Testis (tissue), 3 donors: Measurements from ENCODE around the gene ANKH. TPM values are rescaled to one million over a fixed set of nuclear protein-coding genes. Genes with fewer than 3 reads are reported as not detected.
"Not testable (repeated sequence)": the region's sequence is repeated elsewhere in the genome, so short reads cannot be mapped to it uniquely, and the experiment has no call there.

Experiments
- DNase-seq: peaks from one replicate; pipeline ENCODE4 v3.0.0-alpha.2; 2019
- H3K27ac ChIP-seq, 2 donors: fragments of 200-600 bp; sonication (generic); one replicate each; pipeline ENCODE4 v1.5.1; 2019
- H3K27me3 ChIP-seq: fragments of 200-600 bp; sonication (generic); one replicate; pipeline ENCODE4 v1.5.1; 2019
- H3K36me3 ChIP-seq: fragments of 200-600 bp; sonication (generic); one replicate; pipeline ENCODE4 v1.5.1; 2017; ENCODE audit warnings: low read depth; ENCODE audit errors: missing control alignments
- H3K4me1 ChIP-seq: fragments of 200-600 bp; sonication (generic); one replicate; pipeline ENCODE4 v1.5.1; 2019
- H3K4me3 ChIP-seq, 2 donors: fragments of 200-600 bp; sonication (generic); one replicate each; pipeline ENCODE4 v1.5.1; 2017 to 2019
- H3K9me3 ChIP-seq: fragments of 200-600 bp; sonication (generic); one replicate; pipeline ENCODE4 v1.5.1; 2017
- CTCF ChIP-seq, 3 experiments: fragments of 450-650 bp in 2 of 3; fragments of 200-600 bp in 1 of 3; sonication (generic) in 1 of 3; IDR thresholded peaks; one replicate each; pipeline ENCODE4 v1.5.1; 2016 to 2019; ENCODE audit warnings: antibody characterized with exemption in 3 of 3, mild to moderate bottlenecking in 2 of 3, moderate library complexity in 1 of 3
- POLR2A ChIP-seq: fragments of 450-650 bp; IDR thresholded peaks from one replicate; pipeline ENCODE4 v1.6.1; 2017; ENCODE audit warnings: antibody characterized with exemption, mild to moderate bottlenecking, moderate library complexity
- WGBS, 2 donors: methylation state at CpG; one replicate each; pipeline ENCODE4 v1.1.5; 2018; 5-methylcytosine and 5-hydroxymethylcytosine counted together
- intact Hi-C: fragments of 100-400 bp; cut with DNase I; formaldehyde crosslinking; loops from one replicate; pipeline ENCODE4 v1.15.1; 2023; ENCODE audit warnings: low total_unique reads
- polyA plus RNA-seq: library from polyadenylated mRNA; stranded (reverse); fragments of 350-450 nt; fragmentation: Illumina TruSeq; extraction: RNeasy Lipid Tissue Mini Kit (QIAGEN cat#74804); gene quantifications from one replicate; pipeline ENCODE4 v1.2.3, GENCODE V29; 2014; ENCODE audit warnings: low read depth, low replicate concordance; ENCODE audit not compliant: insufficient read depth
- total RNA-seq, 2 donors: library from RNA; depleted of rRNA; stranded (reverse); fragments of >200 nt; gene quantifications; one replicate each; pipeline ENCODE4 v1.2.3, GENCODE V29; 2016

ANKH gene
- total and polyA plus RNA-seq, 3 donors from 2014 or later = 14.3 to 16.2 (median 15.8) TPM

GRCh38 chr5:14850419-14851049, 21.0 kb downstream of the ANKH start:
- Histone ChIP-seq H3K4me1 (no peaks in the 10 kb centered on the region), H3K9me3 (no peaks in the 10 kb centered on the region), H3K36me3 (no peaks in the 10 kb centered on the region), H3K27me3 (no peaks in the 10 kb centered on the region), H3K27ac (no peak overlapping the region), H3K4me3 (no peak overlapping the region)
- DNase-seq = no peak
- WGBS, 2 donors = 60 to 75% methylated on average over 9 of the region's 9 CpGs
- intact Hi-C loops = no loop called here
- TF ChIP-seq CTCF (IDR thresholded peaks at IDR 0.05) (no peak), POLR2A (no peak)

DNA sequence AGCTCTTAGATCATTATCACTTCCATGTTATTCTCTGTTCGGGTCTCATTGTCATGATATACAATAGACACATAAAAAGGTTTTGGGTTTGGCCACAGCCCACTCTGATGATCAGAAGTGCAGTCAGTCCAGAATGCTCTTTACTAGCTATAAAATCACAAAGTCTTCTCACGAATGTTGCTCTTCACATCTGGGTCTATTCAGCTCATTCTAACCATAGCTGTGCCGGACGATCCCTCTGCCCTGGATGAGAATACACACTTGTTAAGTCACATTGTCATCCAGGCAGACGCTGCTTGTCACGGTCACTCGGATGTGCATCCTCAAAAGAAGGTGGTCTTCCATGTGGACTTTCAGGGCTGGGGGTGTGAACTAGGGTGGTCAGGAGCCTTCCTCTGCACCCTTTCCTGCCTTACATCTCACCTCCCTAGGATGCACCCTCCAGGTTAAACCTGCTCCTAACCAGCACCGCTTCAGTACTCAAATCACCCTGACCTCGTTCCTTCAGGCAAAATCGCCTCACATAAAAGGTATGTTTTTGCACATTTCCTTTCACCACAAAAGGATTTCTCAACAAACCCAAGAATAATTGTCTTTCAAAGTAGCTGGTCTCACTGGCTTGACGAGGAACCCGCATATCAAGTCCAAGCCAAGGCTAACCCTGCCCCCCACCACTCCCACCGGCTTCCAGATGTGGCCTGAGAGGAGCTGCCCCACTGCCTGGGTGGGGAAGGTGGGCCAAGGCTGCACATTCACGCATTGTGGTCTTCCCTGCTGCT, 21.9 kb downstream of the ANKH start:
- Histone ChIP-seq H3K4me3 (no peak overlapping the region), H3K27ac (no peak overlapping the region), H3K27me3 (no peaks in the 10 kb centered on the region), H3K4me1 (no peaks in the 10 kb centered on the region), H3K9me3 (no peaks in the 10 kb centered on the region), H3K36me3 (no peaks in the 10 kb centered on the region)
- no peak for DNase-seq
- TF ChIP-seq CTCF (IDR thresholded peaks at IDR 0.05) (no peak), POLR2A (no peak)
- intact Hi-C loops = no loop called here
- 89 to 92% methylated on average over 14 of the region's 14 CpGs for WGBS, 2 donors

GRCh38 chr5:14848942-14849341, 22.6 kb downstream of the ANKH start:
- DNase-seq, H3K27me3 ChIP-seq, intact Hi-C loops, H3K4me1 ChIP-seq, H3K36me3 ChIP-seq, H3K4me3 ChIP-seq, H3K27ac ChIP-seq, H3K9me3 ChIP-seq: not testable (repeated sequence)
- 69 to 82% methylated on average over 3 of the region's 3 CpGs for WGBS, 2 donors

GRCh38 chr5:14848385-14848784, 23.2 kb downstream of the ANKH start:
- H3K9me3 ChIP-seq = no peaks in the 10 kb centered on the region
- no peaks in the 10 kb centered on the region for H3K36me3 ChIP-seq
- TF ChIP-seq POLR2A (no peak), CTCF (IDR thresholded peaks at IDR 0.05) (no peak)
- no peak for DNase-seq
- no peaks in the 10 kb centered on the region for H3K4me1 ChIP-seq
- H3K27me3 ChIP-seq = no peaks in the 10 kb centered on the region
- intact Hi-C loops = no loop called here
- no peak overlapping the region for H3K27ac ChIP-seq
- 73 to 79% methylated on average over 21 of the region's 21 CpGs for WGBS, 2 donors
- H3K4me3 ChIP-seq = no peak overlapping the region

- 83 to 97% methylated on average over 5 of the region's 5 CpGs for WGBS, 2 donors
- DNase-seq = no peak
- no peak for TF ChIP-seq POLR2A
- no peak for TF ChIP-seq CTCF (IDR thresholded peaks at IDR 0.05)
Observed at GRCh38 chr5:14847471-14847870, 24.1 kb downstream of the ANKH start.

More at GRCh38 chr5:14847471-14847870, 24.1 kb downstream of the ANKH start:
- no peaks in the 10 kb centered on the region for H3K27me3 ChIP-seq
- H3K4me1 ChIP-seq = no peaks in the 10 kb centered on the region
- intact Hi-C loops = no loop called here
- H3K9me3 ChIP-seq = no peaks in the 10 kb centered on the region
- H3K36me3 ChIP-seq = no peaks in the 10 kb centered on the region
- no peak overlapping the region for H3K4me3 ChIP-seq
- no peak overlapping the region for H3K27ac ChIP-seq
